HG02840 (cell line): Measurements from ENCODE around the gene CDS2.

Source experiments
- ATAC-seq: cut with Tn5 transposase; IDR thresholded peaks from one replicate; pipeline ENCODE4 v1.9.1; 2021; ENCODE audit warnings: mild to moderate bottlenecking, moderate library complexity, moderate number of reproducible peaks; ENCODE audit not compliant: unreplicated experiment, low FRiP score

The CDS2 gene

GRCh38 chr20:5203380-5203779, 76.6 kb downstream of the CDS2 start:
- ATAC-seq: no peak

GRCh38 chr20:5205348-5206210, 78.8 kb downstream of the CDS2 start:
- ATAC-seq: peak; percentile 88

- ATAC-seq: no peak
Observed at GRCh38 chr20:5207138-5207537, 80.3 kb downstream of the CDS2 start.

DNA sequence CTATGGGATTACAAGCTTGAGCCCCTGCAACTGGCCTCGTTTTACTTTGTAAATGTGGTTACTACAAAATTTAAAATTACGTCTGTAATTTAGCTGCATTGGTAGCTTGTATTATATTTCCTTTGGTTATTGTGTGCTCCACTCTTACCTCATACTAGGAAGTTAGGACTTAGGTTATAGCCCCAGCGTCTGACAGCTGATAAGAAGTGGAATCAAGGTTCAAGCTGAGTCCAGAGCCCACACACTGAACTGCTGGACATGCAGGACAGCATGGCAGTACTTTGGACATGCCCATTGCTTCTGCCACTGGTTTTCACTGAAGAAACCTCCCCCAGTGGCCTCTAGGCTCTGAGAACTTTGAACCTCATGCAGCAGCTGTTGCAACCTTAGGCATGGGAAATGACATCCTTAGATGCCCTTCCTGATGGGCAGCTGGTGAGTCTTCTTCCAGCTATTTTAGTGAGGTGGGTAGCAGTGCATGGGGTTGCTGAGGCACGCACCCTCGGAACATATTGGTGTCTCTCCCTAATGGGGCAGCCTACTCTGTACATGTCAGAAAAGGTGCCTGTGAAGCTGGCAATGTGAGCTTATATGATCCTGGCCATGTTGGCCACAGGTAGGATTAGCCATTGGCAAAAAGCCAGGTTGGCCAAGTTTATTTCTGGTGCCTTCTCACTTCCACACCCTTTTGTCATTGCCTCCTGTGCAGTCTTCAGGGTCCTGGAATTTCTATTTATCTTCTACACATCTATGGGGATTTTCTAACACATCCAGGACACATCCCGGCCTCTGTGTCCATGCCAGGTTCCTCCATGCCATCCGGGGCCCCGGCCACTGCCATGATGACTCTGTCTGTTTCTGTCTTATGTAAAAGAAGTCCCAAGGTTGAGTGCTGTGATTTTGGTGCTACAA, 85.3 kb downstream of the CDS2 start:
- no peak for ATAC-seq

DNA sequence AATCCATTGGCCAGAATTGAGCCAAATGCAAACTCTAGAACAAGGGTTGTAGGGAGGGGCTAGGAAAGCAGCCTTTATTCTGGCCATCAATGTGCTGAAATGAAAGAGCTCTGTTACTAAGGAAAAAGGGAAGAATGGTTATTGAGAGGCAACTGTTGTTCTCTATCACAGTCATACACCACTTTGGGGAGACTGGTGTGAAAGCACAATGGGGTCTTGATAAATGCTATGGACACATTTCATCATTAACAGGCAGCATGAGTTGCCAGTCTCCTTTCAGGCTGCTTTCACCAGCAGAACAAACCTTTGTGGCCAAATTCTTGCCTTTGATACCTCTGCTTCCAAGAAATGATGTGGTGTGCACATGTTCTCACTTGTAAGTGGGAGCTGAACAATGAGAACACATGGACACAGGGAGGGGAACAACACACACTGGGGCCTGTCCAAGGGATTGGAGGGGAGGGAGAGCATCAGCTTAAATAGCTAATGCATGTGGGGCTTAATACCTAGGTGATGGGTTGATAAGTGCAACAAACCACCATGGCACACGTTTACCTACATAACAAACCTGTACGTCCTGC, 86.2 kb downstream of the CDS2 start:
- no peak for ATAC-seq

DNA sequence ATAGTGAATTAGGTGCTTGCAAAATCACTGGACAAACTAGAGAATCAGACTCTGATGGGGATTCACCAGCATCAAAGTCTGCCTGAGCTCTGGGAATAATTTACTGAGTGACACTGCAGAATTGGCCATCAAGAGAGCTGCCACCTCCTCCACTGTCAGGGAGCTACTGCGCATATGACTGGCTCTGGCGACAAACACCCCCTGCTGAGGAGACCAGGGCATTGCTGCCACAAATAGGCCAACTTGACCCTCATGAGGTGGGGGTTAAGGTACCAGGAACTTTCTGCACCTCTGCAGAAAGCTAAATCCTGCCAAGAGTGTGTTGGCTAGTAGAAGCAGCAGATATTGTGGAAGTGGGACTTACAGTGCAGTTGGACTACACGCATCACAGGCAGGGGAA, 88.0 kb downstream of the CDS2 start:
- no peak for ATAC-seq

DNA sequence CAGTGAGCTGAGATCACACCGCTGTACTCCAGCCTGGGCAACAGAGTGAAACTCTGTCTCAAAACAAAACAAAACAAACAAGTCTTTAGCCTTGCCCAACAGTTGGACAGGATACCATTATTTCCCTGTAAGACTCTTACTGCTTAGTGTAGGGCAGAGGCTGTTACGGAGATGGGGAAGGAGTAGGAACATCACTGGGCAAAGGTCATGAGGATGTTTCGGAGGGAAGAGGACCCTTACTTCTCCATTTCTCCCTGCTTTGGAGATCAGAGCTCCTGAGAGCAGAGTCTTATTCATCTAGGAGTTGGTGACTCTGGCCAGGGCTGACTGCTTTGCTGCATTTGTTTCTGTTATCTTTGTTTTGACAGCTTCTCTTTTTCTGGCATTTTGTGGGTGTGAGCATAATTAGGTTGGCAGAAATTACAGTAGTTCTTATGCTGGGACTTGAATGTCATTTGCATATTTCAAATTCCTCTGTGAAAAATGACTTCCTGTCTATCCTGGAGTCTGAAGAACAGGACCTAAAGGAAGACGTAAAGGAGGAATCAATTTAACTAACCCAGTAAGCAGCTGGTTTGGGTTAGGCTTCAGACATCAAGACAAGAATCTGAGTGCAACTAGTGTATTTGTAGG, 89.0 kb downstream of the CDS2 start:
- no peak for ATAC-seq

DNA sequence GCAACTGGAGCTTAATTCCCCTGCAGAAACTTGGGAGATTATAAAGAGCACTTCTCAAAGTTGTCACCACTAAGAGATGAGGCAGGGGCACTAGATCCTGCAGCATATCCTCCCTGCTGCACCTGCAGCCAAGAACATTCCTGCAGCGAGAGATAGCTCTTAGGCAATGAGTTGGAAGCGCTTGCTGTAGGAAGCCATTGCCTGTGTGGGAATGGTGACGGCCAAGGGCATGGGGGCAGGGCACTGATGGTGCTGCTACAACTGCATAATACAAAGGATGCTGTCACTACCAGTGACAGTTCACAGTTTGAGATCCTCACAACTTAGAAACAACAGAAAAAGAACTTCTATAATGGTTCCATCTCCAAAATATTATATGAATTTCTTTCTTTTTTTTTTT, 89.9 kb downstream of the CDS2 start:
- no peak for ATAC-seq

DNA sequence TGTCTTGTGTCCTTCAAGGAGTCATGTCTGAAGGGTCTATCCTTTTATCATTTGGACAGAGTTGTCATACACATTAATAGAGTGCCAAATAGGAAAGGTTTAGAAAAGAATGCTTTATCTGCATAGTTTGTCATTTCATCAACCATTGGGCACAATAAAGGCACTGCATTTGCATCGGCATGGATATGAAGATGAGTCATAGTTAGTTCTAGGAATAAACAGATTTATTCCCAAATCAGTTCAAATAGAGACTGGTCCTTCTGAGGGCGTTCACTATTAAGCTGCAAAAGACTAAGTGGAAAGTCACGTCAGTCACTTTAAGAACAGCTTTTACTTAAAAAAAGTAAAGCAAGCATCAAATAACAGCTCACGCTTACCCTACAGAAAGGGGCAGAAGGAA, 90.8 kb downstream of the CDS2 start:
- no peak for ATAC-seq

- no peak for ATAC-seq
Observed at GRCh38 chr20:5220321-5221060, 93.7 kb downstream of the CDS2 start.

GRCh38 chr20:5221061-5221430, 94.2 kb downstream of the CDS2 start:
- no peak for ATAC-seq

DNA sequence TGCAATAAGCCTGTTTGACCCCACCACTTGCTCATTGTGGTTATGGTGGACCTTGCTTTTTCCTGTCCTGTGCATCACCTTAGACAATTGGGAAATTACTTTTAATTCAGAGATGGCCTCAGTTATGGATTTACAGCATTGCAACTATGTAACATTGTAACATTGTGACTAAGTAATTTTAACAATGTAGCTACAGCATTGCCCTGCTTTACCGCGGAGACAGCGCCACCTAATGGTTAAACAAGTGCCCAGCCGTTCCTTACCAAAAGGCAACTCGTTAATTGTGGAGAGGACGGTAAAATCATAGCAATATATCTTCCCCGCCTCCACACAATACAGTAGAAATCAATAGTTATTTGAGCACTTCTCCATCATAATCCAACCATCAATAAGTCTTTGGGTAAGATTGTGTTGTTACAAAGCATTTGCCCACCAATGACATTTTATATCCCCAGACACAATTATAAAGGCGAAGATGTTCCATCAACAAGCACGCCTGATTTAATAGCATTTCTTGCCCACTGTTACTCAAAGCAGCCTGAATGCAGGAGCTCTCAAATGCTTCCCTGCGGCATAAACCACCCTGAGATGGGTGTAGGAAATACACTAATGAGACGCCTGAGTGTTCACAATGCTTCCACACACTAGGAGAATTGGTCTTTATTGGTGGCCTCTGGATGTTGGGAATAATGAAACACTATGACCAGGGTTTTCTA, 96.3 kb downstream of the CDS2 start:
- no peak for ATAC-seq

DNA sequence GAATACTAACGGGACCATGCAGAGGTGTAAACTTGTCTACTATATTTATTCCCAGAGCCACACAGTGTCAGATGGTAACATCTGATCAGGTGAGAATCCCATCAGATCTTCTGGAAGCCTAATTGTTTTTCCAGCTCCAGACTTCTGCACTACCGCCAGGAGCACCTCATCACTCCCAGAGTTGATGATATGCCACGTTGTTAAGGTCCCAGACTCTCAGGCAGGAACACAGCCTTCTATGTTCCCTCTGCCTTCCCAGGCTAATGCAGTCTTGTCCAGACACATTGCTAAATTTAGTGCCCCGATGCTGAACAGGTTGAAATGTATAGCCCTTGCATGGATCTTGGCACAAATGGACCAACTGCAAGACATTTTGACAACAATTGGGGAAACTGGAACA, 103.7 kb downstream of the CDS2 start:
- ATAC-seq: no peak

DNA sequence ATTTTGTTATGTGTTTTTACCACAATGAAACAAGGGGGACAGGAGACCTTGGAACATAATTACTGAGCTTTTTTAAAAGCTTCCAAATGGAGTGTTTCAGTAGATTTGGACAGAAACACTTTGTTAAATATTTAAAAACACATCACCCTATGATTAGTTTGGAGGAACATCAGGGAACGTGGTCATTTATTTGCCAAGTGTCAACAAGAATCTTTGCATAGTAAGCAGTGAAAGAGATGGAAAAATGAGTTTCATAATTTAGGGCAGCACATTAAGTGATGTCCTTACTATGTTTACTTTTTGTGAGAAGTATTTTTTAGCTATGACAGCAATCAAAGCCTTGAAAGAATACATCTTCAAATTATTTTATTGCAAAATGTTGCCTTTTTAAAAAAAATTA, 107.3 kb downstream of the CDS2 start:
- ATAC-seq: no peak

GRCh38 chr20:5234978-5235377, 108.2 kb downstream of the CDS2 start:
- ATAC-seq: no peak
